Peyer's patch (tissue), 4 donors: ENCODE data around the gene CRYL1.

Source experiments
- POLR2A ChIP-seq, 2 donors: fragments of 450-650 bp; IDR thresholded peaks; one replicate each; pipeline ENCODE4 v1.5.1; 2017; ENCODE audit warnings: antibody characterized with exemption in 2 of 2, mild to moderate bottlenecking in 2 of 2, moderate library complexity in 2 of 2
- TF ChIP-seq, protein P1 (sequence below), 6 experiments: fragments of 450-650 bp in 4 of 6; fragments of 200-600 bp in 2 of 6; sonication (generic) in 1 of 6; IDR thresholded peaks; one replicate each; pipeline ENCODE4 v1.5.1; 2017 to 2019; ENCODE audit warnings: antibody characterized with exemption in 6 of 6, mild to moderate bottlenecking in 3 of 6, moderate library complexity in 1 of 6

DNA sequence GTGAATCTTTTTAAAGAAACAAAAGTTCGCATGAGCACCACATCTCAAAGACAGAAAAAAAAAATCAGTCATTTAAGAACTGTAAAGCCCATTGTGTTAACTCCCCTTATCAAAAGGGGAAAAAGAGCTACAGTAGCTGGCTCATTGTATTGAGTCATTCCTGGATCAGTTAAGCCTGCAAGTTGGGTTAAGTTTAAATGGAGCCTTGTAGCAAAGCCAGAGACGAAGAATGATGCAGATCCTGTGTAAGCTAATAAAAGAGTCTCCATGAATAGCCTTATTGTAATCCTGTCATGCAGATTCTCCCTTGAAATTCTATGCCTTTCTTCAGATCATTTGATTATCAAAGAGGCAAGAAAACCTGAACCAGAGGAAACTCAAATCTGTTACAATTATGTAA lies 83.8 kb downstream of the CRYL1 start:
- TF ChIP-seq, protein P1, sequence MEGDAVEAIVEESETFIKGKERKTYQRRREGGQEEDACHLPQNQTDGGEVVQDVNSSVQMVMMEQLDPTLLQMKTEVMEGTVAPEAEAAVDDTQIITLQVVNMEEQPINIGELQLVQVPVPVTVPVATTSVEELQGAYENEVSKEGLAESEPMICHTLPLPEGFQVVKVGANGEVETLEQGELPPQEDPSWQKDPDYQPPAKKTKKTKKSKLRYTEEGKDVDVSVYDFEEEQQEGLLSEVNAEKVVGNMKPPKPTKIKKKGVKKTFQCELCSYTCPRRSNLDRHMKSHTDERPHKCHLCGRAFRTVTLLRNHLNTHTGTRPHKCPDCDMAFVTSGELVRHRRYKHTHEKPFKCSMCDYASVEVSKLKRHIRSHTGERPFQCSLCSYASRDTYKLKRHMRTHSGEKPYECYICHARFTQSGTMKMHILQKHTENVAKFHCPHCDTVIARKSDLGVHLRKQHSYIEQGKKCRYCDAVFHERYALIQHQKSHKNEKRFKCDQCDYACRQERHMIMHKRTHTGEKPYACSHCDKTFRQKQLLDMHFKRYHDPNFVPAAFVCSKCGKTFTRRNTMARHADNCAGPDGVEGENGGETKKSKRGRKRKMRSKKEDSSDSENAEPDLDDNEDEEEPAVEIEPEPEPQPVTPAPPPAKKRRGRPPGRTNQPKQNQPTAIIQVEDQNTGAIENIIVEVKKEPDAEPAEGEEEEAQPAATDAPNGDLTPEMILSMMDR (IDR thresholded peaks at IDR 0.05), result no peak
- no peak for TF ChIP-seq POLR2A (IDR thresholded peaks at IDR 0.05)
